Retina (tissue), 1 donor: Measurements from ENCODE around the gene LUC7L2.
"Not testable (repeated sequence)": the region's sequence is repeated elsewhere in the genome, so short reads cannot be mapped to it uniquely, and the experiment has no call there.

ENCODE experiments used
- DNase-seq: peaks from one replicate; pipeline ENCODE4 v3.0.0-alpha.2; 2016

The LUC7L2 gene

GRCh38 chr7:139452958-139453672 is 93.4 kb downstream of the LUC7L2 start:
- no peak for DNase-seq

GRCh38 chr7:139453673-139454321 is 94.1 kb downstream of the LUC7L2 start:
- no peak for DNase-seq

- no peak for DNase-seq
Observed at GRCh38 chr7:139455789-139456188, 96.1 kb downstream of the LUC7L2 start.

- no peak for DNase-seq
Observed at GRCh38 chr7:139456511-139456910, 96.8 kb downstream of the LUC7L2 start.

GRCh38 chr7:139457153-139457946 is 97.7 kb downstream of the LUC7L2 start:
- DNase-seq = no peak

GRCh38 chr7:139463421-139463820 is 103.7 kb downstream of the LUC7L2 start:
- not testable (repeated sequence) for DNase-seq

GRCh38 chr7:139464511-139464910 is 104.8 kb downstream of the LUC7L2 start:
- not testable (repeated sequence) for DNase-seq

GRCh38 chr7:139465072-139465471 is 105.4 kb downstream of the LUC7L2 start:
- DNase-seq = not testable (repeated sequence)

- DNase-seq = not testable (repeated sequence)
Observed at GRCh38 chr7:139467729-139468128, 108.0 kb downstream of the LUC7L2 start.

GRCh38 chr7:139468281-139468680 is 108.6 kb downstream of the LUC7L2 start:
- not testable (repeated sequence) for DNase-seq

- no peak for DNase-seq
Observed at GRCh38 chr7:139471740-139472353, 112.2 kb downstream of the LUC7L2 start.
